A375 (cell line): ENCODE measurements around the gene SPAG6. TPM values are rescaled to one million over a fixed set of nuclear protein-coding genes. Genes with fewer than 3 reads are reported as not detected.

Source experiments
- small RNA-seq: library from RNA; depleted of rRNA; stranded (forward); fragments of <200 nt; gene quantifications from one replicate; pipeline ENCODE3, GENCODE V24; 2014
- total RNA-seq: library from RNA; depleted of rRNA; stranded (reverse); fragments of >200 nt; shearing (Covaris generic); gene quantifications from 2 replicates; pipeline ENCODE4 v1.2.3, GENCODE V29; 2014; rRNA removed

The SPAG6 gene
- 0.64 TPM in 1 of 2 replicates, not detected in the other for total RNA-seq

GRCh38 chr10:22345301-22346095 is at the start of gene SPAG6:
Gene SPAG6 (plus strand): TSS chr10:22345496. CDS start chr10:22345612, 116 bp downstream.

GRCh38 chr10:22316286-22317075 is 28.8 kb upstream of the SPAG6 start, which contains the start of gene COMMD3:
Gene COMMD3 (plus strand): TSS chr10:22316388. CDS start chr10:22316418, 30 bp downstream.

GRCh38 chr10:22320591-22321155 is 24.6 kb upstream of the SPAG6 start, which contains the start of gene BMI1:
Gene BMI1 (plus strand): TSS chr10:22321099. CDS start chr10:22326450, 5,351 bp downstream.

Small RNA genes lying within 50 kb of the gene (small RNA-seq; reads per million reads assigned to genes)
- gene AL158211.3, result not detected

Other genes with a start within 250 kb of the SPAG6 start
- gene EBLN1, start 127.5 kb upstream of the SPAG6 start, total RNA-seq, result not detected in 2 replicates
- gene COMMD3, start 29.1 kb upstream of the SPAG6 start, total RNA-seq, result 31.3 and 35.2 TPM in 2 replicates
- 27.6 and 34.0 TPM in 2 replicates for gene BMI1, start 24.4 kb upstream of the SPAG6 start, total RNA-seq